ENCODE data around the gene FAM193A. TPM values are rescaled to one million over a fixed set of nuclear protein-coding genes. Genes with fewer than 3 reads are reported as not detected.
"Not testable (repeated sequence)": the region's sequence is repeated elsewhere in the genome, so short reads cannot be mapped to it uniquely, and the experiment has no call there.

FAM193A gene
- total RNA-seq (2014; rRNA removed; shearing (Covaris generic)) = 11.1 and 19.1 TPM in 2 replicates

GRCh38 chr4:2536193-2537010 is at the start of gene FAM193A:
Gene FAM193A, plus strand, starts transcription at chr4:2536647. Its CDS starts 269 bp downstream, at chr4:2536916.
- peak; percentile 100 for DNase-seq (ENCODE audit: low read depth)

GRCh38 chr4:2486981-2487380 is 49.5 kb upstream of the FAM193A start:
- no peak for DNase-seq (ENCODE audit: low read depth)

- DNase-seq (ENCODE audit: low read depth) = no peak
Measured at GRCh38 chr4:2487632-2488031, 48.8 kb upstream of the FAM193A start.

- no peak for DNase-seq (ENCODE audit: low read depth)
Measured at GRCh38 chr4:2489081-2489805, 47.2 kb upstream of the FAM193A start.

GRCh38 chr4:2489841-2490552 is 46.5 kb upstream of the FAM193A start:
- DNase-seq (ENCODE audit: low read depth) = no peak

GRCh38 chr4:2492970-2493369 is 43.5 kb upstream of the FAM193A start:
- no peak for DNase-seq (ENCODE audit: low read depth)

GRCh38 chr4:2494992-2495391 is 41.5 kb upstream of the FAM193A start:
- no peak for DNase-seq (ENCODE audit: low read depth)

GRCh38 chr4:2497324-2497723 is 39.1 kb upstream of the FAM193A start:
- DNase-seq (ENCODE audit: low read depth) = no peak

- no peak for DNase-seq (ENCODE audit: low read depth)
Measured at GRCh38 chr4:2497931-2498330, 38.5 kb upstream of the FAM193A start.

GRCh38 chr4:2500547-2500946 is 35.9 kb upstream of the FAM193A start:
- DNase-seq (ENCODE audit: low read depth) = no peak

GRCh38 chr4:2501034-2501594 is 35.3 kb upstream of the FAM193A start:
- no peak for DNase-seq (ENCODE audit: low read depth)

- no peak for DNase-seq (ENCODE audit: low read depth)
Measured at GRCh38 chr4:2503809-2504208, 32.6 kb upstream of the FAM193A start.

- no peak for DNase-seq (ENCODE audit: low read depth)
Measured at GRCh38 chr4:2507259-2507658, 29.2 kb upstream of the FAM193A start.

GRCh38 chr4:2507855-2508254 is 28.6 kb upstream of the FAM193A start:
- peak; percentile 30 for DNase-seq (ENCODE audit: low read depth)

- DNase-seq (ENCODE audit: low read depth) = no peak
Measured at GRCh38 chr4:2510351-2511259, 25.8 kb upstream of the FAM193A start.

GRCh38 chr4:2511645-2512131 is 24.8 kb upstream of the FAM193A start:
- DNase-seq (ENCODE audit: low read depth) = no peak

GRCh38 chr4:2512396-2513135 is 23.9 kb upstream of the FAM193A start:
- DNase-seq (ENCODE audit: low read depth) = no peak

- not testable (repeated sequence) for DNase-seq (ENCODE audit: low read depth)
Measured at GRCh38 chr4:2514193-2514592, 22.3 kb upstream of the FAM193A start.

GRCh38 chr4:2514944-2515343 is 21.5 kb upstream of the FAM193A start:
- not testable (repeated sequence) for DNase-seq (ENCODE audit: low read depth)
